Measurements from ENCODE around the gene AP1AR.
"Not testable (repeated sequence)": the region's sequence is repeated elsewhere in the genome, so short reads cannot be mapped to it uniquely, and the experiment has no call there.

Gene AP1AR

GRCh38 chr4:112206431-112206830 lies 25.2 kb upstream of the AP1AR start:
- Histone ChIP-seq H3K9ac (ENCODE audit: low read length) (no peak overlapping the region), H3K27ac (ENCODE audit: low read depth, low read length, poor library complexity, severe bottlenecking) (no peak overlapping the region)
- no peak for TF ChIP-seq CTCF (IDR thresholded peaks at IDR 0.05; ENCODE audit: low read length)
- TF ChIP-seq EZH2 (IDR thresholded peaks at IDR 0.05; ENCODE audit: borderline replicate concordance, low read length), result no peak

GRCh38 chr4:112208137-112209095 lies 23.2 kb upstream of the AP1AR start:
- not testable (repeated sequence) for H3K9me2 ChIP-seq (ENCODE audit: low read depth, low read length); H3K36me3 ChIP-seq (ENCODE audit: insufficient read depth, low read length); H3K9me3 ChIP-seq (ENCODE audit: low read length); H3K4me3 ChIP-seq (ENCODE audit: low read depth, low read length, poor library complexity, severe bottlenecking); H3K4me1 ChIP-seq (ENCODE audit: insufficient read depth, low read length, severe bottlenecking); H4K20me1 ChIP-seq (ENCODE audit: insufficient read depth, low read length); H3K4me2 ChIP-seq (ENCODE audit: low read length); H3F3A ChIP-seq (ENCODE audit: insufficient read depth, low read length); H3K79me2 ChIP-seq (ENCODE audit: insufficient read depth, low read length); H3K27me3 ChIP-seq (ENCODE audit: insufficient read depth, low read length); H2AFZ ChIP-seq (ENCODE audit: low read length); H3K27ac ChIP-seq (ENCODE audit: low read depth, low read length, poor library complexity, severe bottlenecking); H3K9ac ChIP-seq (ENCODE audit: low read length)

More at GRCh38 chr4:112206431-112206830, 25.2 kb upstream of the AP1AR start:
- Histone ChIP-seq H3K4me3 (ENCODE audit: low read depth, low read length, poor library complexity, severe bottlenecking) (no peak overlapping the region), H2AFZ (ENCODE audit: low read length) (no peak overlapping the region), H3K27me3 (ENCODE audit: insufficient read depth, low read length) (no peaks in the 10 kb centered on the region), H4K20me1 (ENCODE audit: insufficient read depth, low read length) (no peaks in the 10 kb centered on the region), H3K4me1 (ENCODE audit: insufficient read depth, low read length, severe bottlenecking) (no peaks in the 10 kb centered on the region), H3K79me2 (ENCODE audit: insufficient read depth, low read length) (no peaks in the 10 kb centered on the region), H3K4me2 (ENCODE audit: low read length) (no peak overlapping the region), H3K36me3 (ENCODE audit: insufficient read depth, low read length) (no peaks in the 10 kb centered on the region), H3K9me3 (ENCODE audit: low read length) (no peaks in the 10 kb centered on the region), H3K9me2 (ENCODE audit: low read depth, low read length) (no peaks in the 10 kb centered on the region), H3F3A (ENCODE audit: insufficient read depth, low read length) (no peaks in the 10 kb centered on the region)

- Histone ChIP-seq H3K4me2 (ENCODE audit: low read length) (no peak overlapping the region), H2AFZ (ENCODE audit: low read length) (no peak overlapping the region), H3F3A (ENCODE audit: insufficient read depth, low read length) (no peaks in the 10 kb centered on the region), H3K27ac (ENCODE audit: low read depth, low read length, poor library complexity, severe bottlenecking) (no peak overlapping the region), H3K4me1 (ENCODE audit: insufficient read depth, low read length, severe bottlenecking) (peaks cover 10% of the 10 kb centered on the region), H3K9me3 (ENCODE audit: low read length) (no peaks in the 10 kb centered on the region), H3K4me3 (ENCODE audit: low read depth, low read length, poor library complexity, severe bottlenecking) (no peak overlapping the region), H3K79me2 (ENCODE audit: insufficient read depth, low read length) (no peaks in the 10 kb centered on the region), H4K20me1 (ENCODE audit: insufficient read depth, low read length) (no peaks in the 10 kb centered on the region), H3K27me3 (ENCODE audit: insufficient read depth, low read length) (no peaks in the 10 kb centered on the region), H3K9me2 (ENCODE audit: low read depth, low read length) (no peaks in the 10 kb centered on the region), H3K36me3 (ENCODE audit: insufficient read depth, low read length) (no peaks in the 10 kb centered on the region), H3K9ac (ENCODE audit: low read length) (no peak overlapping the region)
- no peak for TF ChIP-seq EZH2 (IDR thresholded peaks at IDR 0.05; ENCODE audit: borderline replicate concordance, low read length)
- TF ChIP-seq CTCF (IDR thresholded peaks at IDR 0.05; ENCODE audit: low read length), result no peak
These were observed 20.8 kb upstream of the AP1AR start for GRCh38 chr4:112210777-112211176.

Data from OCI-LY1 (cell line).